GM12801 (cell line): ENCODE data around the gene ZNF223.

ENCODE experiments used
- TF ChIP-seq, protein P1 (sequence below): IDR thresholded peaks from one replicate; pipeline ENCODE4 v1.5.1; 2011; ENCODE audit warnings: control low read depth; ENCODE audit not compliant: insufficient read length; ENCODE audit errors: extremely low read depth

ZNF223 gene

DNA sequence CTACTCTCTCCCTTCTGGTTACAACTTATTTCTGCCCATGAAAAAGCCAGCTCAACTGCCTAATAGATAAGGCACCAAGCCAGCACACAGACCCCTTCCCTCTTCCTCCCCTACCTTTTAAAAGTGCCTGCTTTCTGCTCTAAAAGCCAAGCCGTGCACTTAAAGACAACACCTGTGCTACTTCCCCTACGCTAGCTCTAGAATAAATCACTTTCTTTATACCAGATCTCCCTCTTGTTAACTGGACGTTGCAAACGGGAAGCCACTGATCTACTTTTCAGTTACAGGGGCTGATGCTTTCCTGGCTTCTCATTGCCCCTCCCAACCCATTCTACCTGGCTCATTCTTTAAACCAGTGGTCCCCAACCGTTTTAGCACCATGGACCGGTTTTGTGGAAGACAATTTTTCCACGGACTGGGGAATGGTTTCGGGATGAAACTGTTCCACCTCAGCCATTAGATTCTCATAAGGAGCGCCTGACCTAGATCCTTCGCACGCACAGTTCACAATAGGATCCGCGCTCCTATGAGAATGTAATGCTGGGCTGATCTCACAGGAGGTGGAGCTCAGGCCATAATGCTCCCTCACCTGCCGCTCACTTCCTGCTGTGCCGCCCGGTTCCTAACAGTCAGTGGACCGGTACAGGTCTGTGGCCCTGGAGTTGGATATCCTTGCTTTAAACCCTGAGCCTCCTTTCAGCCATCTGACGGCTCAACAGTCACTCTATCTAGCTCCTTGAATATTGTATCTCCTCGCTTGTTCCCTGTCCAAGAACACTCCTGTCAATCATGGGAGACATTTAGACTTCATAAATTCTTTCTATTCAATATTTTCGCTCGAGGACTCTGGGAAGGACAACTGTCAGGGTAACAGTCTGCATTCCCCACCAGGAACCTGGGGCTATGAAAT, 841 bp upstream of the ZNF223 start:
- TF ChIP-seq, protein P1, sequence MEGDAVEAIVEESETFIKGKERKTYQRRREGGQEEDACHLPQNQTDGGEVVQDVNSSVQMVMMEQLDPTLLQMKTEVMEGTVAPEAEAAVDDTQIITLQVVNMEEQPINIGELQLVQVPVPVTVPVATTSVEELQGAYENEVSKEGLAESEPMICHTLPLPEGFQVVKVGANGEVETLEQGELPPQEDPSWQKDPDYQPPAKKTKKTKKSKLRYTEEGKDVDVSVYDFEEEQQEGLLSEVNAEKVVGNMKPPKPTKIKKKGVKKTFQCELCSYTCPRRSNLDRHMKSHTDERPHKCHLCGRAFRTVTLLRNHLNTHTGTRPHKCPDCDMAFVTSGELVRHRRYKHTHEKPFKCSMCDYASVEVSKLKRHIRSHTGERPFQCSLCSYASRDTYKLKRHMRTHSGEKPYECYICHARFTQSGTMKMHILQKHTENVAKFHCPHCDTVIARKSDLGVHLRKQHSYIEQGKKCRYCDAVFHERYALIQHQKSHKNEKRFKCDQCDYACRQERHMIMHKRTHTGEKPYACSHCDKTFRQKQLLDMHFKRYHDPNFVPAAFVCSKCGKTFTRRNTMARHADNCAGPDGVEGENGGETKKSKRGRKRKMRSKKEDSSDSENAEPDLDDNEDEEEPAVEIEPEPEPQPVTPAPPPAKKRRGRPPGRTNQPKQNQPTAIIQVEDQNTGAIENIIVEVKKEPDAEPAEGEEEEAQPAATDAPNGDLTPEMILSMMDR: no peak

DNA sequence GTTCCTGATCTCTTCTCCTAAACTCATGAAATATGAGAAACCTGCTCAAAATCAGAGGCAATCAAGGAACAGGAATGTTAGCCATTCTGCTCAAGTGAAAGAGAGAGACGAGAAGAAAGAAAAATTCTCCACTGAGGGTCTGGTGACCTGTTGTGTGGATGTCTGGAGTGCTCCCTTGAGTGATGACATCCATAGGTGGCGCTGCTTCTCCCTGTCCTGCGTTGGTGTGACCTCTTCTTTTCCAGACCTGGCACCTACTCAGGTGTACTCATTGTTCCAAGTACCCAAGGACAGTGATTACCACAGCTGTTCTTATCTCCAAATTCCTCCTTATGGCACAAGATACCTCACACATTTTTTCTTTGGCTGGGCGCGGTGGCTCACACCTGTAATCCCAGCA, 4.0 kb downstream of the ZNF223 start:
- TF ChIP-seq, protein P1: no peak

DNA sequence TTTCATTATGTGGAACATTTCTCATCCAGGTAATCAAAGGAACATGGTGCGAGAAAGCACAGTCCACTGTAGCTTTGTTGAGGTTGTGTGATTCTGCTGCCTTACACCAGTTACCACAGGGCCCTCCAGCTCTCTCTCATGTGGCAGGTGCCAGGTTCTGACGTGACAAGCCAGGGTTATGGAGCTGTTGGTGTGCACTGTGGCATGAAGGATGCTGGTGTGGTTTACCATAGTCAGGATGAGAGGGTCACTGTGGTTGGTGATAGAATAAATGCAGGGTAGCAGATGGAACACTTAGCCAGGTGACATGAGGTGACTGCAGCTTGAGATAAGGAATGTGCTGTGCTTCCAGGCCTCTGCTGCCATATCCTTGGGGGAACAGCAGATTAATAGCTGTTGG, 7.4 kb downstream of the ZNF223 start:
- TF ChIP-seq, protein P1: no peak

DNA sequence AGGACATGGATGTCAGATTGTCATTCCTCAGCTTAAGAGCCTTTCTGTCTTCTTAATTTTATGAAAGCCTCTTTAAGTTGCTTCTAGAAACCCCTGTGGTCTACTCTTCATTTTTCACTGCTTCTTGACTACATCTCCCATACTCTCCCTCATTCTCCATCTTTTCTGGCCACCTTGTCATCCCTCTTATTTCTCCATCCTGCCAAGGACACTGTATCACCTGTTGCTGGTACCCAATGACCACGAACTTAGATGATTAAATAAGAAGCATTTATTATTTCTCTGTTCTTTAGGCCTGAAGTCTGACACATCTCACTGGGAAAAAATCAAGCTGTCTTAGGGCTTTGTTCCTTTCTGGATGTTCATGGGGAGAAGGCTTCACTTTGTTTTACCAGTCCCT, 9.2 kb downstream of the ZNF223 start:
- TF ChIP-seq, protein P1: no peak

DNA sequence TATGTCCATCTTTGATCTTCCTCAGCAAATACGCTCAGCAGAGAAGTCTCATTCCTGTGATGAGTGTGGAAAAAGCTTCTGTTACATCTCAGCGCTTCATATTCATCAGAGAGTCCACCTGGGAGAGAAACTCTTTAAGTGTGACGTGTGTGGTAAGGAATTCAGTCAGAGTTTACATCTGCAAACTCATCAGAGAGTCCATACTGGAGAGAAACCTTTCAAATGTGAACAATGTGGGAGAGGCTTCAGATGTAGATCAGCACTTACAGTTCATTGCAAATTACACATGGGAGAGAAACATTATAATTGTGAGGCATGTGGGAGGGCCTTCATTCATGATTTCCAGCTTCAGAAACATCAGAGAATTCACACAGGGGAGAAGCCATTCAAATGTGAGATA, 14.5 kb downstream of the ZNF223 start:
- TF ChIP-seq, protein P1: no peak

DNA sequence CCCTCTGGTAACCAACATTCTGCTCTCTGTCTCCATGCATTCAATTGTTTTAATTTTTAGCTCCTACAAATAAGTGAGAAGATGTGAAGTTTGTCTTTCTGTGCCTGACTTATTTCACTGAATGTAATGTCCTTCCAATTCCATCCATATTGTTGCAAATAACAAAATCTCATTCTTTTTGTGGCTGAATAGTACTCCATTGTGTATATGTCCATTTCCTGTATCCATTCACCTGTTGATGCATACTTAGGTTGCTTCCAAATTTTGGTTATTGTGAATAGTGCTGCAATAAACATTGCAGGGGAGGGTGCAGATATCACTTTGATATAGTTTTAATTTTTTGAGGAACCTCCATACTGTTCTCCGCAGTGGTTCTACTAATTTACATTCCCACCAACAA, 17.6 kb downstream of the ZNF223 start:
- TF ChIP-seq, protein P1: no peak

DNA sequence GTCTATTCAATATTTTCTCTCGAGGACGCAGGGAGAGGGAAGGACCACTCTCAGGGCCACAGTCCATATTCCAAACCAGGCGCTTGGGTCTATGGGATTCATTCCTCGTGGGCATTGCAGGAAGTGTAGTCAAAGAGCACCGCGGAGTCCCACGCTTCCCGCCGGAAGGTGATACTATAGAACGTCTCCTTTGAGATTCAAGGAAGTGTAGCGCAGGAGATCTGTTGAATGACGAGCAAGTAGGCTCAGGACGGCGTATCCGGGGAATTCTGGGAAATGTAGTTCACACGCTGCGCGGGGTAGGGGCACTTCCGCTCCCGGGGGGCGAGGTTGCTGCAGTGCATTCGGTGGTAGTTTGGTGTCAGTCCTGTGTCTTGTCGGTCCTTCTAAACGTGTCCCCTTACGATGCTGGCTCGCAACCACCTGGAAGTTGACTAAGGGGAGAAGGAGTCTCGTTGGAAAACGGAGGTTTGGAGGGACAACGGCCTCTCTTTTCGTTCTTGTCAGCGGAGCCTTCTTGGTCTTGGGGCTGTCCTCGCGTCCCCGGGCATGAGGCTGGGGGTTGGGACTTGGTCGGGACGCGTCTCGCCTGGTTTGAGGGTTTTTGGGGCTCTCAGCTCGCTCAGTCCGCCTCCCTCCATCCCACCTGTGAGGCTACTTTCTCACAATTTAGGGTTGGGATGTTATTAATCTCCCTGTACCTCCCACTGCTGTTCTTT, 20.1 kb downstream of the ZNF223 start, which contains the start of gene ZNF284:
TSS of gene ZNF284 (plus strand) at position 336 of the 719 bp plus-strand sequence. CDS start 4,231 bp downstream, outside the sequence.
- TF ChIP-seq, protein P1: no peak
